GM19397 (cell line): ENCODE results near the gene SLBP.

Experiments
- ATAC-seq: cut with Tn5 transposase; IDR thresholded peaks from one replicate; pipeline ENCODE4 v1.9.1; 2021; ENCODE audit warnings: mild to moderate bottlenecking, moderate library complexity; ENCODE audit not compliant: unreplicated experiment

SLBP gene

GRCh38 chr4:1712216-1713002 lies at the start of gene SLBP:
SLBP (minus strand) TSS chr4:1712319; CDS start chr4:1712188, 131 bp downstream.
- peak; percentile 79 for ATAC-seq

GRCh38 chr4:1761130-1761689 lies 49.1 kb upstream of the SLBP start:
- no peak for ATAC-seq

- no peak for ATAC-seq
These were observed 48.5 kb upstream of the SLBP start for GRCh38 chr4:1760521-1761071.

DNA sequence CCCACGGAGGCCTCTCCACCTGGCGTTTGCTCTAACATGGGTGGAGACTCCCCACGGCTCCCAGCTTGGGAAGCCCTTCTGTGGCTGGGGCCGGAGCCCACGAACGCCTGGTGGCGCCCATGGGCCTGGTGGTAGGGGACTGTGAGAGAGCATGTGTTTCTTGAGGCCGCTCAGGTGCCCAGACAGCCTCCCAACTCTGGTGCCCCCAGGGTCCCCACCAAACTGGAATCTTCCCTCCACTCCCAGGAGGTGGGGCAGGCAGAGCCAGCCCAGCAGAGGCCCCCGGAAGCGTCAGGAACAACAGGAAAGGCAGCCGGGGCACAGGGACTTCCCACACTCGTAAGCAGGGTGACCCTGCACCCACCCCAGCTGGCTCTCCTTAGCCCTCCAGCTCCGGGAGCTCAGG lies 47.7 kb upstream of the SLBP start:
- ATAC-seq: no peak

GRCh38 chr4:1759170-1759817 lies 47.2 kb upstream of the SLBP start:
- no peak for ATAC-seq

DNA sequence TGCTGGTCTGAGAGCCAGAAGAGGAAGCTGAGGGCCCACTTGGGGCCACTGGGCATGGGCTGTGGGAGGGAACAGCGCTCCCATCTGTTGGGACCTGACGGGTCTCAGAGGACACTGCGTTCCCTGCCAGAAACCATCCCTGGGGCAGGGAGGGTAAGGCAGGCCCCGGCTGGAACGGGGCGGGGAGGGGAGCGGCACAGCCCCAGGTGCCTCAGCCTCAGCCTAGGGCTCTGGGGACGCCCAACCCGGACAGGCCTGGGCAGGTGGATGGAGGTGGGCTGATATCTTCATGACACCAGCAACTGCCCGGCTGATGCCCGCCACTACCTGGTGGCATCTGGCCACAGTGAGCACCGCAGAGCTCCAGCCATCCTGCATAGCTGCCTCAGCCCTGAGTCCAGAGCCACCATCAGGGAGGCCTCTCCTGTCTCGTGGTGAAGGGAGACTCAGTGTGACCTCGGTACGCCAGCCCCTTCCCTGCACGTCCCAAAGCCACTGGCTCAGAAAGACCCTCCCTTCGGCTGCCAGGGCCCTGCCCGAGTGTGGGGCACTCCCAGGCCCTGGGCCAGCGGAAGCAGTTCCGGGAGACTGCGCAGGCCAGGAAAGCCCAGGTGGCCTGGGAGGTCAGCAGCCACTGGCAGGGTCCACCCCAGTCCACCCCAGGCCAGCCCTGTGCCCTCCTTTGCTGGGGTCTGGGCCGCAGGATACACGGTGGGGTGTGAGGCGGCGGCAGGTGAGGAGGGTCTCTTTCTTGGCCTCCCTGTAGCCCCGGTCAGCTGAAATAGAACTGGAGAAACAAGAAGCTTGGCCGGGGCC lies 46.4 kb upstream of the SLBP start:
- no peak for ATAC-seq

- ATAC-seq: no peak
These were observed 45.7 kb upstream of the SLBP start for GRCh38 chr4:1757836-1758235.

GRCh38 chr4:1756893-1757779 lies 45.0 kb upstream of the SLBP start:
- no peak for ATAC-seq

- no peak for ATAC-seq
These were observed 44.0 kb upstream of the SLBP start for GRCh38 chr4:1756079-1756478.

DNA sequence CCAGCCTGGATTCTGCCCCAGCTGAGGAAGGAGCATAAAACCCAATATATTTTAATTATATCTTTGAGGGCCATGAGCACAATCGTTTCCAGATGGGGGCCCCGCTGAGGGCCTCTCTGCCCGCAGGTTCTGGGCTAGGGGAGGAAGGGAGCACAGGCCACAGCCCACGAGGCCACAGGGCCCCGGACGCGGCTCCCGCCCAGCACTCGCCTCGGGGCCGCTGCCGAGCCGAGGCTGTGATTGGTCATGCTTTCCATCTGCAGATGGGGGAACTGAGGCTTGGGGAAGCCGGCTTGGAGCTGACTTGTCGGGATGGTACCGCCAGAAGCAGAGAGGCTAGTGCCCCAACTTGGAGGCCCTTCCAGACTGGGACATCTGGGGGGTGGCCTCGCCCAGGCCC lies 43.2 kb upstream of the SLBP start:
- no peak for ATAC-seq

GRCh38 chr4:1754336-1754735 lies 42.2 kb upstream of the SLBP start:
- ATAC-seq: no peak

- ATAC-seq: no peak
These were observed 41.7 kb upstream of the SLBP start for GRCh38 chr4:1753697-1754311.

GRCh38 chr4:1753294-1753696 lies 41.2 kb upstream of the SLBP start:
- ATAC-seq: no peak

GRCh38 chr4:1752284-1753041 lies 40.3 kb upstream of the SLBP start:
- ATAC-seq: no peak

GRCh38 chr4:1751919-1752283 lies 39.8 kb upstream of the SLBP start:
- ATAC-seq: no peak

GRCh38 chr4:1751155-1751918 lies 39.2 kb upstream of the SLBP start:
- no peak for ATAC-seq

DNA sequence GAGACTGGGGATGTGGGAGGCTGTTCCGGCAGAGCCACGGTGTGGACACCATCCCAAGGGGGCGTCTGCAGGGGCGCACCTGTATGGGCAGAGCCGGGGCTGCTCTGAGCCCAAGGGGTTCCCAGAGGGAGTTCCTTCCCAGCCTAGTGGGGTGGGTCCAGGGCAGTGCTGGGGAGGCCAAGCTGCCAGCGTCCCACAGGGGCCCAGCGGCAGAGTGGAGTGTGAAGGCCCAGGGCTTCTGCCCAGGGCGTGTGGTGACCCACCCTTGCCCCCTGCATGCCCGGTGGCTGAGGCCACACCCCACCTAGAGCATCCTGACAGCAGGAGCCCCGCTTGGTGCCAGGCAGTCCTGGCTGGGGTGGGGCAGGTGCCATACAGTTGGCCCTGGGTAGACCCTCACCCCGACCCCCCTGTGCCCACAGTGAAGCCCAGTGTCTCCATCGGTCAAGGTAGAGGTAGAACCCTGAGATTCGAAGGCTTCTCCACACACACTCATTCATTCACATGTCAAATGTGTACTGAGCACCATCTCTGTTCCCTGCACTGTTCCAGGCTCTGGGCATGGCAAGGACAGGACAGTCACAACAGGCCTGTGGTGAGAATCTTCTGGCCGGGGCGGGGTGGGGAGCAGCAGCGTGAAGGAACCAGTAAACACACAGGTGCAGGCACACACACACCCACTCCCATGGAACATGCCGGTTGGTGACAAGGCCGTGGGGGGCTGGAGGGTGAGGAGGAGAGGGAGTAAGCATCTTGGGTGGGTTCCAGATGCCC lies 38.4 kb upstream of the SLBP start:
- no peak for ATAC-seq
